Neuronal stem cell (in vitro differentiated cells): Measurements from ENCODE around the gene CYTH1.

Source experiments
- DNase-seq: peaks from one replicate; pipeline ENCODE4 v3.0.0-alpha.2; 2013; ENCODE audit warnings: low spot score
- H2AFZ ChIP-seq: one replicate; pipeline ENCODE4 v1.6.1; 2013; ENCODE audit warnings: mild to moderate bottlenecking, low read length, inconsistent platforms
- H2AK5ac ChIP-seq: 2 replicates; pipeline ENCODE4 v1.6.1; 2013; ENCODE audit warnings: low read depth, mild to moderate bottlenecking, inconsistent platforms, low read length, moderate library complexity, mixed read lengths
- H2BK120ac ChIP-seq: 2 replicates; pipeline ENCODE4 v1.6.1; 2013; ENCODE audit warnings: low read depth, mild to moderate bottlenecking, inconsistent platforms, low read length, moderate library complexity, mixed read lengths
- H2BK12ac ChIP-seq: one replicate; pipeline ENCODE4 v1.6.1; 2013; ENCODE audit warnings: low read length, inconsistent platforms
- H2BK15ac ChIP-seq: 2 replicates; pipeline ENCODE4 v1.6.1; 2013; ENCODE audit warnings: mild to moderate bottlenecking, low read length, inconsistent platforms, mixed read lengths
- H2BK5ac ChIP-seq: one replicate; pipeline ENCODE4 v1.6.1; 2013; ENCODE audit warnings: inconsistent platforms, mild to moderate bottlenecking, low read length, moderate library complexity
- H3K14ac ChIP-seq: one replicate; pipeline ENCODE4 v1.6.1; 2013; ENCODE audit warnings: low read length, inconsistent platforms
- H3K18ac ChIP-seq: 2 replicates; pipeline ENCODE4 v1.6.1; 2013; ENCODE audit warnings: low read length, inconsistent platforms
- H3K23ac ChIP-seq: 2 replicates; pipeline ENCODE4 v1.6.1; 2013; ENCODE audit warnings: low read depth, mild to moderate bottlenecking, mixed read lengths, low read length, inconsistent platforms; ENCODE audit not compliant: poor library complexity
- H3K27ac ChIP-seq: replicated peaks from 3 replicates; pipeline ENCODE4 v1.5.1; 2013; ENCODE audit warnings: low read length, inconsistent platforms
- H3K27me3 ChIP-seq, 3 experiments: 2 replicates each; pipeline ENCODE4 v1.6.1; 2013; ENCODE audit warnings: low read length in 3 of 3, mild to moderate bottlenecking in 2 of 3, inconsistent platforms in 1 of 3, low read depth in 1 of 3, mixed read lengths in 1 of 3, moderate library complexity in 1 of 3; ENCODE audit not compliant: control insufficient read depth in 3 of 3, insufficient read depth in 3 of 3
- H3K36me3 ChIP-seq, 2 donors: replicated peaks in 1 of 2; 2 replicates each; pipeline ENCODE4 v1.6.1; 2013; ENCODE audit warnings: low read length in 2 of 2; ENCODE audit not compliant: control insufficient read depth in 2 of 2, insufficient read depth in 2 of 2
- H3K4ac ChIP-seq: 2 replicates; pipeline ENCODE4 v1.6.1; 2013; ENCODE audit warnings: inconsistent platforms, mild to moderate bottlenecking, low read length, moderate library complexity
- H3K4me1 ChIP-seq, 2 donors: 1 replicate in 1 of 2; 2 replicates in 1 of 2; pipeline ENCODE4 v1.6.1; 2013; ENCODE audit warnings: low read length in 2 of 2, low read depth in 1 of 2; ENCODE audit not compliant: control insufficient read depth in 2 of 2, insufficient read depth in 1 of 2
- H3K4me2 ChIP-seq: one replicate; pipeline ENCODE4 v1.6.1; 2013; ENCODE audit warnings: mild to moderate bottlenecking, low read length, inconsistent platforms; ENCODE audit not compliant: insufficient read depth, poor library complexity, severe bottlenecking
- H3K4me3 ChIP-seq, 2 donors: 2 replicates each; pipeline ENCODE4 v1.5.1; 2013; ENCODE audit warnings: low read length in 2 of 2, mild to moderate bottlenecking in 2 of 2, inconsistent platforms in 1 of 2, moderate library complexity in 1 of 2
- H3K79me1 ChIP-seq: one replicate; pipeline ENCODE4 v1.6.1; 2013; ENCODE audit warnings: low read depth, mild to moderate bottlenecking, inconsistent platforms, low read length, moderate library complexity
- H3K9ac ChIP-seq: one replicate; pipeline ENCODE4 v1.6.1; 2013; ENCODE audit warnings: mild to moderate bottlenecking, low read depth, low read length, inconsistent platforms; ENCODE audit not compliant: poor library complexity
- H3K9me3 ChIP-seq, 2 donors: replicated peaks in 1 of 2; 2 replicates each; pipeline versions ENCODE3 to v1.6.1; 2013; ENCODE audit warnings: low read length in 2 of 2, mild to moderate bottlenecking in 2 of 2, inconsistent platforms in 1 of 2, low read depth in 1 of 2, mixed read lengths in 1 of 2, moderate library complexity in 1 of 2; ENCODE audit not compliant: control insufficient read depth in 2 of 2, insufficient read depth in 1 of 2
- H4K8ac ChIP-seq: one replicate; pipeline ENCODE4 v1.6.1; 2013; ENCODE audit warnings: low read depth, mild to moderate bottlenecking, inconsistent platforms, low read length, moderate library complexity
- H4K91ac ChIP-seq: one replicate; pipeline ENCODE4 v1.6.1; 2013; ENCODE audit warnings: low read length, low read depth, mild to moderate bottlenecking, inconsistent platforms; ENCODE audit not compliant: poor library complexity
- whole genome bisulfite sequencing, 2 donors: extraction: QIAGEN DNeasy Blood & Tissue Kit; methylation state at CpG; one replicate each; pipeline ENCODE4 v1.1.7; 2013; ENCODE audit warnings: missing lambda C conversion rate in 2 of 2, mixed read lengths in 1 of 2; ENCODE audit not compliant: insufficient read length in 2 of 2, insufficient replicate concordance in 1 of 2; ENCODE audit errors: extremely low coverage in 2 of 2; 5-methylcytosine and 5-hydroxymethylcytosine counted together

Gene CYTH1

DNA sequence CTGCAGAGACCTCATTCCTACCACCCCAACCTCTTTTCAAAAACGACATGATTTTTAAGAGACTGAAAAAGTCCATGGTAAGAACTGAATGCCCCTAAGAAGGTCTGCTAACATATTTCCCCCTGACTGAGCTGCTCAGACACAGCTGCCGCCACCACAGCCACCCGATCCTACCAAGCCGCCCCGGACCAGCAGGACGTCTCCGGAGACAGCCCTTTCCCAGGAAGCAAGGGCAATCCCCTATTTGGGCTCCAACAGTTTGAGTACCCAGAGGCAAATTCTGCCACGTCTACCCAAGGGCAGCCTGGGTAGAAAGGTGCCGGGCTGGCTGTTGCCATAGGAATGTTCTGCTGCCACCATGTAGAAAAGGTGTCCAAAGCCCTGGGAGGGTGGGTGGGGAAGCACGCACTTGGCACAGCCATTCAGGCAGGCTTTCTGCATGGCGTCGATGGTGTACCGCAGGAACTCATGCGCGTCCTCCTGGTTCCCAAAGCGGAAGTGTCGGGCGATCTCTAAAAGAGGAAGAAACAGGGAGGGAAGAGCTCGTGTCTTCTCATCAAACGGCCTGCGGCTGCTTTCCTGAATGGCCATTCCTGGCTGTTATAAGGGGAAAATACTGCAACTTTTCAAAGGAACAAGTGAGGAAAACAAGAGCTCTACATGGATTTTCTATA is 44.9 kb upstream of the CYTH1 start:
- Histone ChIP-seq H2AK5ac (no peak overlapping the region), H2BK5ac (no peak overlapping the region), H3K14ac (no peak overlapping the region), H3K36me3 (peaks cover 34 to 94% of the 10 kb centered on the region in 2 donors), H3K27me3 (no peaks in the 10 kb centered on the region), H4K8ac (no peak overlapping the region), H2AFZ (no peak overlapping the region), H3K27ac (no peak overlapping the region), H3K18ac (no peak overlapping the region), H2BK15ac (no peak overlapping the region), H3K9ac (no peak overlapping the region), H2BK120ac (no peak overlapping the region), H4K91ac (no peak overlapping the region), H3K79me1 (peaks cover 2% of the 10 kb centered on the region), H3K9me3 (no peaks in the 10 kb centered on the region), H3K4me2 (no peak overlapping the region), H2BK12ac (no peak overlapping the region), H3K4me3 (no peak overlapping the region), H3K4ac (no peak overlapping the region), H3K23ac (no peak overlapping the region), H3K4me1 (peaks cover 8 to 9% of the 10 kb centered on the region in 2 donors)
- DNase-seq, result no peak
- no CpG with 5 or more reads among the region's 21 CpGs for whole genome bisulfite sequencing, 2 donors

- Histone ChIP-seq H3K9ac (no peak overlapping the region), H2AK5ac (no peak overlapping the region), H3K27ac (no peak overlapping the region), H3K4me3 (no peak overlapping the region), H3K23ac (no peak overlapping the region), H3K27me3 (no peaks in the 10 kb centered on the region), H2BK15ac (no peak overlapping the region), H3K4ac (no peak overlapping the region), H3K18ac (no peak overlapping the region), H4K8ac (no peak overlapping the region), H2AFZ (no peak overlapping the region), H3K9me3 (no peaks in the 10 kb centered on the region), H2BK5ac (no peak overlapping the region), H3K36me3 (peaks cover 34 to 94% of the 10 kb centered on the region in 2 donors), H2BK12ac (no peak overlapping the region), H3K4me2 (no peak overlapping the region), H3K4me1 (peaks cover 8 to 9% of the 10 kb centered on the region in 2 donors), H3K14ac (no peak overlapping the region), H4K91ac (no peak overlapping the region), H3K79me1 (peaks cover 2% of the 10 kb centered on the region), H2BK120ac (no peak overlapping the region)
- DNase-seq, result no peak
- no CpG with 5 or more reads among the region's 5 CpGs for WGBS, 2 donors
These were observed 44.3 kb upstream of the CYTH1 start for GRCh38 chr17:78826421-78826820.

GRCh38 chr17:78825696-78826095 is 43.6 kb upstream of the CYTH1 start:
- Histone ChIP-seq H3K36me3 (peaks cover 36 to 93% of the 10 kb centered on the region in 2 donors), H4K8ac (no peak overlapping the region), H3K14ac (no peak overlapping the region), H3K4me2 (no peak overlapping the region), H3K9ac (no peak overlapping the region), H3K4me1 (peaks cover 8 to 9% of the 10 kb centered on the region in 2 donors), H2BK15ac (no peak overlapping the region), H2BK5ac (no peak overlapping the region), H2BK12ac (no peak overlapping the region), H3K4me3 (no peak overlapping the region), H2BK120ac (no peak overlapping the region), H3K9me3 (no peaks in the 10 kb centered on the region), H3K27ac (no peak overlapping the region), H3K23ac (no peak overlapping the region), H4K91ac (no peak overlapping the region), H2AFZ (no peak overlapping the region), H3K4ac (no peak overlapping the region), H3K79me1 (peaks cover 2% of the 10 kb centered on the region), H3K27me3 (no peaks in the 10 kb centered on the region), H2AK5ac (no peak overlapping the region), H3K18ac (no peak overlapping the region)
- DNase-seq, result no peak
- no CpG with 5 or more reads among the region's 6 CpGs for WGBS, 2 donors

- H2BK15ac ChIP-seq, result no peak overlapping the region
- H3K4me3 ChIP-seq, result no peak overlapping the region
- no peak overlapping the region for H2BK12ac ChIP-seq
- H2AK5ac ChIP-seq, result no peak overlapping the region
- no peak overlapping the region for H4K91ac ChIP-seq
- H3K36me3 ChIP-seq, result peaks cover 47 to 95% of the 10 kb centered on the region in 2 donors
- no peak overlapping the region for H3K27ac ChIP-seq
- WGBS, 2 donors, result no CpG with 5 or more reads among the region's 7 CpGs
- H3K23ac ChIP-seq, result no peak overlapping the region
- H3K4me1 ChIP-seq, result peaks cover 8 to 9% of the 10 kb centered on the region in 2 donors
- H3K4ac ChIP-seq, result no peak overlapping the region
- H2BK120ac ChIP-seq, result no peak overlapping the region
- no peak for DNase-seq
- no peaks in the 10 kb centered on the region for H3K27me3 ChIP-seq
- no peaks in the 10 kb centered on the region for H3K9me3 ChIP-seq
- H2AFZ ChIP-seq, result no peak overlapping the region
- H3K79me1 ChIP-seq, result peaks cover 2% of the 10 kb centered on the region
- no peak overlapping the region for H3K14ac ChIP-seq
- H2BK5ac ChIP-seq, result no peak overlapping the region
- H3K18ac ChIP-seq, result no peak overlapping the region
- no peak overlapping the region for H3K9ac ChIP-seq
- H3K4me2 ChIP-seq, result no peak overlapping the region
- H4K8ac ChIP-seq, result no peak overlapping the region
These were observed 42.2 kb upstream of the CYTH1 start for GRCh38 chr17:78824240-78824639.
